ENCODE results near the gene APOBEC2.

DNA sequence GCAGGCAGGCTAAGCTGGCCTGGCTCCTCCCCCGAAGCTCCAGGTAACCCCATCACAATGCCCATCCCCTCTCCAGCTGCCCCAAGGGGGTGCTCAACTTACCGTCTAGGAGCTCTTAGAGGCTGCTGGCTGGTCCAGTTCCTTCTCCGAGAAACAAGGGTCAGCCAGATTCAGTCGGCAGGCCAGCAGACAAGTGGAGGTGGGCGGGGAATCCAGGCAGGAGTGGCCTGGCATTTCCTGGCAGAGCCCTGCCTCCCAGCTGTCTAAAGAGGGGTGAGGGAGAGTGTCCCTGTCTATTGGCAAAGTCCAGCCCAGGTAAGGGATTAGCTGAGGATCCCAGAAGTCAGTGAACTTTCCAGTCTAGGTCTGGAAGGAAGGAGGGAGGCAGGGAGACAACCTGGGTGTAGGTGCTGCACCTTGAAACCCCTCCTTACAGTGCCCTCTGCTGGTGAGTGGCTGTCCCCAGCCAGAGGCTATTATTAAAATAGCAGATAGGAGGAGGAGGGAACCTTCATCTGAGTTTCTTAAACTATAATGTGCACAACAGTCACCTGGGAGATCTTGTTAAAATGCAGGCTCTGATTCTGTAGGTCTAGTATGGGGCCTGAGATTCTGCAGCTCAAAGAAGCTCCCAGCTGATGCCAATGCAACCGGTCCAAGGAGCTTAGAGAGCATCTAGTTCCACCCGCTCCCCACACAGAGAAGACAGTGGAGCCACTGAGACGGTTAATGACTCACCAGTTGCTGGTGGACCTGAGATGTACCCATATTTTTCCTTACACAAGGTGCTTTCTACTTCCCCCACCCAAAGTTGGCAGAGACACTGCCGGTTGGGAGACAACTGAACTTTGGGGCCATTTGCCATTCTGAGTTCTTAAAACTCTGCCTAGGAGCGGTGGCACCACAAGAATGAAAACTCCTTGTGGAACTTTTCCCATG is 13.7 kb upstream of the APOBEC2 start, which contains the start of gene UNC5CL:
- TF ChIP-seq CTCF (IDR thresholded peaks at IDR 0.05; ENCODE audit: low read depth, low read length) (peak; percentile 98), EZH2phosphoT487 (IDR thresholded peaks at IDR 0.05; ENCODE audit: low read depth) (no peak)

Data from OCI-LY3 (cell line).